Karpas-422 (cell line): ENCODE data around the gene SLC25A12. TPM values are rescaled to one million over a fixed set of nuclear protein-coding genes. Genes with fewer than 3 reads are reported as not detected.

Experiments used
- DNase-seq: peaks from one replicate; pipeline ENCODE4 v3.0.0-alpha.2; 2015
- H2AFZ ChIP-seq: fragments of 200-600 bp; sonication (generic); 2 replicates; pipeline ENCODE4 v1.6.1; 2014; ENCODE audit warnings: antibody characterized with exemption, low read length, mixed read lengths
- H3K27ac ChIP-seq: fragments of 200-600 bp; sonication (generic); 2 replicates; pipeline ENCODE4 v1.5.1; 2014; ENCODE audit warnings: mild to moderate bottlenecking, low read length, moderate library complexity
- H3K27me3 ChIP-seq: fragments of 200-600 bp; sonication (generic); 2 replicates; pipeline ENCODE4 v1.6.1; 2014; ENCODE audit warnings: low read length, mixed read lengths
- H3K36me3 ChIP-seq: fragments of 200-600 bp; sonication (generic); 2 replicates; pipeline ENCODE4 v1.6.1; 2014; ENCODE audit warnings: low read length, mixed read lengths; ENCODE audit not compliant: insufficient read depth
- H3K4me1 ChIP-seq: fragments of 200-600 bp; sonication (generic); 2 replicates; pipeline ENCODE4 v1.6.1; 2014; ENCODE audit warnings: mild to moderate bottlenecking, low read length, mixed read lengths
- H3K4me2 ChIP-seq: fragments of 200-600 bp; sonication (generic); 2 replicates; pipeline ENCODE4 v1.6.1; 2014; ENCODE audit warnings: low read length, low read depth, mild to moderate bottlenecking; ENCODE audit not compliant: poor library complexity, severe bottlenecking
- H3K4me3 ChIP-seq: fragments of 200-600 bp; sonication (generic); 2 replicates; pipeline ENCODE4 v1.5.1; 2014; ENCODE audit warnings: mild to moderate bottlenecking, antibody characterized with exemption, low read length, mixed read lengths
- H3K79me2 ChIP-seq: fragments of 200-600 bp; sonication (generic); 2 replicates; pipeline ENCODE4 v1.6.1; 2014; ENCODE audit warnings: mild to moderate bottlenecking, low read length, mixed read lengths
- H3K9ac ChIP-seq: fragments of 200-600 bp; sonication (generic); 2 replicates; pipeline ENCODE4 v1.6.0; 2014; ENCODE audit warnings: low read length
- H3K9me2 ChIP-seq: fragments of 200-600 bp; sonication (generic), shearing (Covaris generic); replicated peaks from 2 replicates; pipeline ENCODE4 v1.6.0; 2014; ENCODE audit warnings: mild to moderate bottlenecking, low read length, moderate library complexity; ENCODE audit not compliant: insufficient read depth
- H3K9me3 ChIP-seq: fragments of 300-700, 200-600 bp; sonication (generic); 2 replicates; pipeline ENCODE4 v1.6.1; 2014; ENCODE audit warnings: low read length, mixed read lengths
- H4K20me1 ChIP-seq: fragments of 200-600 bp; sonication (generic); 2 replicates; pipeline ENCODE4 v1.6.1; 2014; ENCODE audit warnings: mild to moderate bottlenecking, antibody characterized with exemption, low read length, low read depth; ENCODE audit not compliant: insufficient read depth
- total RNA-seq: library from RNA; depleted of rRNA; stranded (reverse); fragments of >200 nt; shearing (Covaris generic); gene quantifications from 2 replicates; pipeline ENCODE4 v1.2.3, GENCODE V29; 2014; ENCODE audit warnings: low replicate concordance

Gene SLC25A12
- total RNA-seq, 1 experiment from 2014 or later = 55.8 TPM

GRCh38 chr2:171882089-171882769 lies 11.8 kb downstream of the SLC25A12 start:
- no peak overlapping the region for H3K4me3 ChIP-seq
- no peaks in the 10 kb centered on the region for H3K4me1 ChIP-seq
- H3K9me2 ChIP-seq = no peaks in the 10 kb centered on the region
- no peaks in the 10 kb centered on the region for H3K27me3 ChIP-seq
- DNase-seq = no peak
- H3K9ac ChIP-seq = no peak overlapping the region
- H3K79me2 ChIP-seq = peaks cover 87% of the 10 kb centered on the region
- H3K4me2 ChIP-seq = no peak overlapping the region
- H3K36me3 ChIP-seq = peaks cover 15% of the 10 kb centered on the region
- H2AFZ ChIP-seq = no peak overlapping the region
- no peak overlapping the region for H3K27ac ChIP-seq
- H3K9me3 ChIP-seq = no peaks in the 10 kb centered on the region
- H4K20me1 ChIP-seq = no peaks in the 10 kb centered on the region

- no peaks in the 10 kb centered on the region for H3K4me1 ChIP-seq
- peaks cover 22% of the 10 kb centered on the region for H3K36me3 ChIP-seq
- no peaks in the 10 kb centered on the region for H4K20me1 ChIP-seq
- H3K27ac ChIP-seq = no peak overlapping the region
- no peak for DNase-seq
- no peak overlapping the region for H3K9ac ChIP-seq
- H3K27me3 ChIP-seq = no peaks in the 10 kb centered on the region
- peaks cover 89% of the 10 kb centered on the region for H3K79me2 ChIP-seq
- H2AFZ ChIP-seq = no peak overlapping the region
- no peak overlapping the region for H3K4me2 ChIP-seq
- H3K9me2 ChIP-seq = no peaks in the 10 kb centered on the region
- H3K4me3 ChIP-seq = no peak overlapping the region
- H3K9me3 ChIP-seq = no peaks in the 10 kb centered on the region
Measured at GRCh38 chr2:171880774-171881173, 13.3 kb downstream of the SLC25A12 start.

- Histone ChIP-seq H2AFZ (no peak overlapping the region), H3K4me1 (no peaks in the 10 kb centered on the region), H3K9me2 (no peaks in the 10 kb centered on the region), H3K9ac (no peak overlapping the region), H3K9me3 (no peaks in the 10 kb centered on the region), H3K27me3 (no peaks in the 10 kb centered on the region), H3K36me3 (peaks cover 31% of the 10 kb centered on the region), H3K27ac (no peak overlapping the region), H3K4me3 (no peak overlapping the region), H4K20me1 (no peaks in the 10 kb centered on the region), H3K4me2 (no peak overlapping the region), H3K79me2 (peaks cover 95% of the 10 kb centered on the region)
- no peak for DNase-seq
Measured at GRCh38 chr2:171879865-171880264, 14.2 kb downstream of the SLC25A12 start.

- Histone ChIP-seq H3K4me1 (no peaks in the 10 kb centered on the region), H3K9ac (no peak overlapping the region), H3K4me2 (no peak overlapping the region), H3K79me2 (peaks cover 94% of the 10 kb centered on the region), H4K20me1 (no peaks in the 10 kb centered on the region), H2AFZ (no peak overlapping the region), H3K9me3 (no peaks in the 10 kb centered on the region), H3K36me3 (peaks cover 33% of the 10 kb centered on the region), H3K4me3 (no peak overlapping the region), H3K9me2 (no peaks in the 10 kb centered on the region), H3K27ac (no peak overlapping the region), H3K27me3 (no peaks in the 10 kb centered on the region)
- no peak for DNase-seq
Measured at GRCh38 chr2:171878481-171878993, 15.5 kb downstream of the SLC25A12 start.

GRCh38 chr2:171874963-171875362 lies 19.1 kb downstream of the SLC25A12 start:
- no peak overlapping the region for H3K9ac ChIP-seq
- no peak overlapping the region for H3K4me3 ChIP-seq
- H3K9me3 ChIP-seq = no peaks in the 10 kb centered on the region
- H3K36me3 ChIP-seq = peaks cover 47% of the 10 kb centered on the region
- no peaks in the 10 kb centered on the region for H3K27me3 ChIP-seq
- H3K79me2 ChIP-seq = peaks cover 89% of the 10 kb centered on the region
- H3K9me2 ChIP-seq = no peaks in the 10 kb centered on the region
- no peaks in the 10 kb centered on the region for H4K20me1 ChIP-seq
- no peak overlapping the region for H3K4me2 ChIP-seq
- H3K4me1 ChIP-seq = no peaks in the 10 kb centered on the region
- no peak overlapping the region for H2AFZ ChIP-seq
- no peak for DNase-seq
- H3K27ac ChIP-seq = no peak overlapping the region

- Histone ChIP-seq H3K4me1 (no peaks in the 10 kb centered on the region), H3K4me3 (no peak overlapping the region), H3K27me3 (no peaks in the 10 kb centered on the region), H4K20me1 (no peaks in the 10 kb centered on the region), H3K36me3 (peaks cover 52% of the 10 kb centered on the region), H3K79me2 (peaks cover 89% of the 10 kb centered on the region), H3K4me2 (no peak overlapping the region), H3K9ac (no peak overlapping the region), H3K27ac (no peak overlapping the region), H2AFZ (no peak overlapping the region), H3K9me2 (no peaks in the 10 kb centered on the region), H3K9me3 (no peaks in the 10 kb centered on the region)
- no peak for DNase-seq
Measured at GRCh38 chr2:171874517-171874916, 19.5 kb downstream of the SLC25A12 start.

- Histone ChIP-seq H3K4me1 (no peaks in the 10 kb centered on the region), H3K9ac (no peak overlapping the region), H3K27ac (no peak overlapping the region), H3K27me3 (no peaks in the 10 kb centered on the region), H3K36me3 (peaks cover 10% of the 10 kb centered on the region), H3K79me2 (peaks cover 62% of the 10 kb centered on the region), H2AFZ (no peak overlapping the region), H4K20me1 (no peaks in the 10 kb centered on the region), H3K9me3 (no peaks in the 10 kb centered on the region), H3K9me2 (no peaks in the 10 kb centered on the region), H3K4me2 (no peak overlapping the region), H3K4me3 (no peak overlapping the region)
- DNase-seq = no peak
Measured at GRCh38 chr2:171864357-171864985, 29.6 kb downstream of the SLC25A12 start.

GRCh38 chr2:171862501-171862900 lies 31.5 kb downstream of the SLC25A12 start:
- no peaks in the 10 kb centered on the region for H3K9me3 ChIP-seq
- H3K9ac ChIP-seq = no peak overlapping the region
- H3K9me2 ChIP-seq = no peaks in the 10 kb centered on the region
- H3K4me2 ChIP-seq = no peak overlapping the region
- H3K27ac ChIP-seq = no peak overlapping the region
- peaks cover 7% of the 10 kb centered on the region; the same call in 1 of the 2 replicates for H3K36me3 ChIP-seq
- no peak for DNase-seq
- H3K4me1 ChIP-seq = no peaks in the 10 kb centered on the region
- H2AFZ ChIP-seq = no peak overlapping the region
- no peaks in the 10 kb centered on the region for H4K20me1 ChIP-seq
- no peaks in the 10 kb centered on the region for H3K27me3 ChIP-seq
- H3K4me3 ChIP-seq = no peak overlapping the region
- peaks cover 71% of the 10 kb centered on the region for H3K79me2 ChIP-seq
